NCI-H1436 treated with DMSO at 0.1 percent for 48 hours (cell line): ENCODE measurements around the gene TAF15.

Experiments
- DNase-seq: peaks from one replicate; lab custom pipeline; 2025; lab: John Stamatoyannopoulos, UW

TAF15 gene

DNA sequence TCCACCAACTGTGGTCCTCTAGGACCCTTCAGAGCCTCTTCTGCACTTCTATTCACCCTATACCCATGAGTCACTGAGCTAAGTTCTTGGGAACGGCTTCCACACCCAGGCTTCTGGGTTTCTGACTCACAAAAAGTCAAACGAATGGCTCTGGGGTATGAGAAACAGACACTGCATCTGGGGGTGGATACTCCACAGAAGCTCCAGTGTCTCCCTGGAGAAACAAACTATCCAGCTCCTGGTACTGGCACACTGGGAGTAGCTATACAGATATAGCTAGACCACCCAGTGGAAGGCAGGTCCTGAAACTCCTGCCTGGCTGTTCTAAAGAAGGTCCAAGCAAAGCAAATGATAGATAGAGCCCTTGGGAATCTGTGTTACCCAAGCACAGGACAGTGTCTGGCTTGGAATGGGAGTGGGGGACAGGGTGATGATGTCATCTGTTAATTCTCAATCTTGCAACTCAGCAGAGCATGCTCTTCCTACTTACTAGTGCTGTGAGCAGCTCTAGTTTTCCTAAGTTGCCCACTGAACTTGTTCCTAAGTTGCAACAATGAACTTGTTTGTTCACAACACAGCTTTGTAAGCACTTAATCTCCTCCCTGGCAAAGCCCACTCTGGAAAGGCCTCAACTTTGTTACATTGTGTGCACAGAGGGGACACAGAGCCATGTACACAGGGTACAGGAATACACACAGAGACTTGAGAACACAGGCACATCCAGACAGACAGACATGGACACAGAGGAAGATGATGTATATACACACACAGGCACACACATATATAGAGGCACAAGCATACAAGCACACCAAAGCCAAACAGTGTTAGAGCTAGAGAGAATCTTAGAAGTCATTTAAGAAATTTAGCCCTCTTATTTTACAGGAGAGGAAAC, 20.6 kb upstream of the TAF15 start:
- DNase-seq: no peak

DNA sequence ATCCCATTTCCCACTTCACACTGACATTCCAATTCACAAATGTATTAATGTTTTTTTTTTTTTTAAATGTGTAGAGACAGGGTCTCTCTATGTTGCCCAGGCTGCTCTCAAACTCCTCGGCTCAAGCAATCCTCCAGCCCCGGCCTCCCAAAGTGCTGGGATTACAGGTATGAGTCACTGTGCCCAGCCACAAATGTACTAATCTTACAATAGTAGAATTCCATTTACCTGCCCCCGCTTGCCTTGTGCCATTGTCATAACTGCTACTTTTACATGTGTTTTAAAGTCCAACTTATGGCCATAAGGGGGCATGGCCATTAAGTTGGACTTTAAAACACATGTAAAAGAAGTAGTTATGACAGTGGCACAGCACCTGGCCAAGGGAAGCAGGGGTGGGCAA, 18.4 kb upstream of the TAF15 start:
- no peak for DNase-seq

DNA sequence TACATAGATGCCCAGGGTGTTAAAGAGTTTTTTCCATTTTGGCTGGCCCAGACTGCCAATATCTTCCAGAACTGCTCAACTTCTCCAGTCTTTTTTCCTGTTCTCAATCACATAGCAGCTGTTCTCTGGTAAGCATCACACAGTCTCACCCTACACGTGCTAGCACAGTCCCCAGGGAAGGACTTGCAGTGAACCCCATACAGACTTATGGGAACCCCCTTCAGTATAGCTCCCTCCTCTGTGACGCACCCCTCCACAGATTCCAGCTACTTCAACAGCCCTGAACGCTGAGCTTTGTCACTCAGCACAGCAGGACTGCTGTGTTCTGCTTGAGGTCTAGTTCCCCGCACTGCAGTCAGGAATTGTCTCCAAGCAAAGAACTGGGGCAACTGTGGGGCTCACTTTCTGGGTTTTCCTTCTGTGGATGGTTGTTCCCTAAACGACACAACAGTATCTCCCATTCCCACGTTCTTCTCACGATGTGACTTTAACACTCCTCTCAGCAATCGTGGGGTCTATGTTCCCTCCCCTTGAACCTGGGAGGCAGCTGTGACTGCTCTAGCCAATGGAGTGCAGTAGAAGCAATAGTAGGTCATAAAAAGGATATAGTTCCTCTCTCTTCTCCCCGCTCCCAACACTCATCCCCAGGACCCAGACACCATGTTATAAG, 17.5 kb upstream of the TAF15 start:
- DNase-seq: no peak

DNA sequence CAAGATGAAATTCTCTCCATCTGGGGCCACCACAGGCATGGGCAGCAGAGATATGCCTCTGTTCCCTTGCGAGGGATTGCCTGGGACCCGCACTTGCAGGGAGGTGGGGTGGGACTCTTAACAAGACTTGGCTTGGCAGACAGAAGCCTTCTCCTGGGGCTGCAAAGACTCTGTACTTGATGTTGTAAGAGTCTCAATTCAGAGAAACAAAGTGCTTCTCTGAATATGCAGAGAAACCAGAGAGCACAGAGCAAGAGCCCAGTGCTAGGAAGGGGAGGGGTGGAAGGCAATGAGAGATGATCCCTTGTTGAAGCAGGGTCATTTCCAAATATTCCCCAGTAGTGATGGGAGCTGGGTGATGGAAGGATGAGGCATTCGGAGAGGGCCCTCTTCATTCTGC, 16.0 kb upstream of the TAF15 start:
- DNase-seq: no peak

DNA sequence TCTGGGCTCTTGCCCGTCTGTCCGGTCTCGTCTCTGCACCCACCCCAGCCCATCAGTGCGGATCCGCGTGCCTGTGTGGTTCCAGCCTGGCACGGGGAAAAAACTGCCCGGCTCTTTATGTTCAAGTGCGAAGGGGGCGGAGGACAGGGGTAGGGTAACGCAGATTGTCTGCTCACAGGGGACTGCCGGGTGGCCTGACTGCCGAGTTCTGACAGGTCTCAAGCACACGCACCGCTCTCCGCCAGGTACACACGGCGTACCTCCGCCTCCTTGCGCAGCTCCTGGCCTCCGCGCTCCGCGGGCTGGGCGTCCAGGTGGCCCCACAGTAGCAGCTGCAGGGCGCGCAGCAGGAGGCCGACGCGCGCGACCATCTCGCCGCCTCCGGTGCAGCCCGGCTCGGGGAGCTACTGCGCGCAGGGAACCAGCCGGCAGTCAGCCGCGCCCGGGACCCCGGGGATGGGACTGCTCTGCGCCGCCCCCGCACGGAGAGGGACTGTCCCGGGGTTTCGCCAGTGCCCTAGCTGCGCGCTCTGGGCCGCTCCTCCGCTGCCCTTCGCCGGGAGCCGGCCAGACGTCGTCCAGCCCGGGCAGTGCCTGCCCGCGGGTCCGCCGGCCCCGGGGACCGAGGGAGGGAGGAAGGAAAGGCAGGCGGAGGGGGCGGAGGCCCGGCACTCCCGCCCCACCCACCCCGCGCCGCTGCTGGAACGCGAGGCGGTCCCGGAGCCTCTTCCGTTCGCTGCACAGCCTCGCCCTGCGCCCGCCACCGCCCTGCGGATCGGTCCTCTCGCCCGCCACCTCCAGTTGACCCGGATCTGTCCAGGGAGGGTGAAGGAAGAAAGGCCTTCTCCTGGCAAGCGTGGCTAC, 14.0 kb upstream of the TAF15 start, which contains the start of gene MMP28:
Gene MMP28 (minus strand): TSS at position 635 of the 864 bp plus-strand sequence. CDS start 264 bp downstream, at position 371.
- no peak for DNase-seq

DNA sequence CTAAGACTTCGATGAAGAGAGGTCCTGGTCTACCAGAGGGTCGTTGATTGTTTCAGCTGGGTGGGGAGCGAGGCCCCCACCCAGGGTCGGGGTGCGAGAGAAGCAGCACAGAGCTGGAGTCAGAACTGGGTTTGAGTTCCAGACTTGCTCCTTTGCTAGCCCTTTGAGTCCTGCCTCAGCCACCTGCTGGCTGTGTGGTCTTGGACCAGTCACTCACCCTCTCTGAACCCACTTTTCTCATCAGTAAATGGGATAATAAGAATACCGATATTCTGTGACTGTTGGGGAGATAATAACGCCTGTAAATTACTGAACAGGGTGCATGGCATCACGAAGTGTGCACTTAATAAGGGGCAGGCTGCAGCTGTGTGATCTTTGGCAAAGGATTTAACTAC, 13.4 kb upstream of the TAF15 start:
- DNase-seq: no peak

DNA sequence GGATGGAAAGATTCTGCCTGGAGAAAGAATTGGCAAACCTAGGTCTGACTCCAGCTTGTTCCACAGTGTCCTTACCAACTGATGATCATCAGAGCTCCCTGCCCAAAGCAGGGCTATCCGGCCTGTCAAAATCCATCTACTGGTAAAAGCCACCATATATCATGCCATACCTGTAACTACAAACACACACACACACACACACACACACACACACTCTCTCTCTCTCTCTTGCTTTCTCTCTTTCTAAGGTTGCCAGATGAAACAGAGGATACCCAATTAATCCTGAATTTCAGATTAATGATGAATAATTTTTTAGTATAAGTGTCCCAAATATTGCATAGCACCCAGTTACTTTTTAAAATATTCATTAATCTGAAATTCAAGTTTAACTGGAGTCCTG, 12.3 kb upstream of the TAF15 start:
- DNase-seq: no peak

DNA sequence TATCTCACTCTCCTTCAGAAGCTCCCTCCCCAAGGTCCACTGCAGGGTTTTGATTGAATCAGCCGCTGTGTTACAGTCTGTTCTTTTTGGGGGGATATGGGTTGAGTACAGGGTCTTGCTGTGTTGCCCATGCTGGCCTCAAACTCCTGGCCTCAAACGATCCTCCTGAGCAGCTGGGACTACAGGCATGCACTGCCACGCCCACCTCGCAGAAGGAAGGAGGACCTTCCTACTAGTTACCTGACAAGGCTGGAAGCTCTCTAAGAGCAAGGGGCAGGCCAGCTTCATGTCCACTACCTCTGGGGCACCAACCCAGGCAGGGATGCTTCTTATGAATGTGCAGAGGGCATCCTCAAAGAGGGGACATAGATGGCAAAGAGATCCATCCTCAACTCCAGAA, 11.9 kb upstream of the TAF15 start:
- no peak for DNase-seq

DNA sequence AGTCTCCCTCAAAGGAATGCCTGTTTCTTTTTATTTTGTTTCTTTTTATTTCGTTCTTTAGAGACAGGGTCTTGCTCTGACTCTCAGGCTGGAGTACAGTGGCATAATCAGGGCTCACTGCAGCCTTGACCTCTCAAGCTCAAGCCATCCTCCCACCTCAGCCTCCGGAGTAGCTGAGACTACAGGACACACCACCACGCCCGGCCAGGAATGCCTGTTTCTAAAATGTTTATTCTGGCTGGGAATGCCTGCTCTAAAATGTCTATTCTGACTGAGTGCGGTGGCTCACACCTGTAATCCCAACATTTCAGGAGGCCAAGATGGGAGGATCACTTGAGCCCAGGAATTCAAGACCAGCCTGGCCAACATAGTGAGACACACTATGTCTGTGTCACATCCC, 11.4 kb upstream of the TAF15 start:
- DNase-seq: no peak

DNA sequence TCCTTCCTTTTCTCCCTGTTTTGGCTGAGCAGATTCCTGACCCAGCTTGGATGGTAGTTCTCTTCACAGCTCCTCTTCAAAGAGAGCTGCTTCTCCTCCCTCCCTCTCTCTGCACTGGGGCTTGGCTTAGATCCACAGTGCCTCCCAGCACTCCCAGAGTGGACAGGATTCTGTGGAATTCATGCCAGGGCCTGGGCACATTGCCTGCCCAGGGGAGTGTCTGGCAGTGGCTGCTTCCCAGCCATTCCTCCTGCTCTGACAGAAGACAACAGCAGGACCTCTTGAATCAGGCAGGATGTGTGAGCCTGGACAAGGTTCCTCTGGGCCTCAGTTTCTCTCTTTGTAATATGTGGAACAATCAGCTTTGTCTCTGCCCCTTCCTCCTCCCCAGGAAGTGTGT, 9.3 kb upstream of the TAF15 start:
- no peak for DNase-seq

DNA sequence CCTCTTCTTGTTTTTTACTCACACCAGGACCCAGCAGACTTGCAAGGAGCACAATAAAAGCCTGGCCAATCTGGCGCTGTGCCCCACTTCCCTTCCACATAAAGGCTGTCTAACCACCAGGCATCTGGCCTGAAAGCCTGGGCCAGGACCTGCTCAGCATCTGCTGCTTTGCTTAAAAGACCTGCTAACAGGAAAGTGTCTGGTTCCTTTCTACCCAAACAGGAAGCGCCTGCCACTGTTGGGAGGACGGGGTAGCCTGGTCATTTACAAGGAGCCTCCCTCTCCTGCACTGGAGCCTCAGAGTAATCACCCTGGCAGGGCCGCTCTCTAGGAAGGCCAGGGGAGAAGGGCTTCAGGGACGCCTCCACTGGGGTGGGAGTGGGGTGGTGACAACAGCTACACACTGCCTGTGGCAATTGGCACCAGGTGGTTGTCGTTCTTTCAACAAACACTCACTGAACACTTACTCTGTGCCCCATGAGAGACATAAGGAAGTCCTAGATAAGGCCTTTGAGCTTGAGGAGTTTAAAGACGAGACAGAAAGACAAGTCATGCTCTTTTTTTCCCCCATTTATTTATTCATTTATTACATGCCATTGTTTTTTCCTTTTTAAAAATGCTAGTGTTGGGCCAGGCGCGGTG, 7.6 kb upstream of the TAF15 start:
- peak; percentile 58 for DNase-seq

DNA sequence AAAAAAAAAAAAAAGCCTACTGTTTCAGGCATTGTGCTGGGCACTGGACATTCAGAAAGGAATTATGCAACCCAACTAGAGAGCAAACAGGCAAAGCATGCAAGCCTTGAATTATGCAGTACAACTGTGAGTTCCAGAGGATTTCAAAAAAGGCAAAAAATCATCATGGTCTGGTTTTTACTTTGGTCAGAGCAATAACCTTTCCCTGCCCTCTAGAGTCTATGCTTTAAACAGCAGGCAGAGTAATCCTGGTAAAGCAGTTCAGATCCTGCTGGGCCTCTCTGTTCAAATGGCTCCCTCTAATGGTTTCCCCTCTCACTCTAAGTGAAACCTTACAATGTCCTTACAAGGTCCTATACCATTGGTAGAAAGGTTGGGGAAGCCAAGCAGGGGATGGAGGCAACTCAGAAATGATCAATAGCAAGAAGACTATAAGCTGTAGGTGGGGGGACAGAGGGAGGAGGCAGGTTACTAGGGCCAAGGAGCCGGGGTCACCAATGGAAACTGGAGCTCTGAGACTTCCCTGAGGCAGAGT, 4.6 kb upstream of the TAF15 start:
- peak; percentile 88 for DNase-seq

DNA sequence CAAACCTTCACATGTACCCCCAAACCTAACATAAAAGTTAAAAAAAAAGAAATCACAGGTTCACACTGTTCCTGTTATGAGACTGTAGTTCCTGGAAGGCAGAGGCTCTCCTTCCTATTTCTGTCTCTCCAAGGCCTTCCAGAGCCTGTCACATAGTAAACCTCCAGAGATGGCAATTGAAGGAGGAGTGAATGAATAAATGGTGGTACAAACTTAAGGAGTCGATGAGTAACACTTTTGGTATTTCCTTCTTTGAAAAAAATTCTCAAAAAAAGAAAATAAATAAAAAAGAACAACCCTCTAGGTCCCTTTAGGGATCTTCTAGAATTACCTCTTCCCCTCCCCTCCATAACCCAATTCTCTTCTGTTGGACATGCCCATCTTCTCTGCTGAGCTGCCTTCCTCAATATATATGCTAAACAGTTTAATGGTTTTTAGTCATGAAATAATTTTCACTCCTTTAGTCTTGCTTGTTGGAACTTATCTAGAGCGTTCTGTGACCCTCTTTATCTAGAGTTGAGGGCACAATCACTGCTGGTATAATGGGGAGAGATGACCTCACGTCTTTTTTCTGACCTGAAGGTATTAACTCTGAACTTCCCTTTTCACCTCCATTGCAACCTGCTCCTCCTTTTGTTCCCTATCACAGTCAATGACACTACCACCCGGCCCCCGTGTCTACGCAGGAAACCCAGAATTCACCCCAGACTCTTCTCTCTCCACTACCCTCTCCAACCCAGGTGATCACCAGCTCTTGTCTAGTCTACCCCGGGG, 1.7 kb upstream of the TAF15 start:
- DNase-seq: no peak

DNA sequence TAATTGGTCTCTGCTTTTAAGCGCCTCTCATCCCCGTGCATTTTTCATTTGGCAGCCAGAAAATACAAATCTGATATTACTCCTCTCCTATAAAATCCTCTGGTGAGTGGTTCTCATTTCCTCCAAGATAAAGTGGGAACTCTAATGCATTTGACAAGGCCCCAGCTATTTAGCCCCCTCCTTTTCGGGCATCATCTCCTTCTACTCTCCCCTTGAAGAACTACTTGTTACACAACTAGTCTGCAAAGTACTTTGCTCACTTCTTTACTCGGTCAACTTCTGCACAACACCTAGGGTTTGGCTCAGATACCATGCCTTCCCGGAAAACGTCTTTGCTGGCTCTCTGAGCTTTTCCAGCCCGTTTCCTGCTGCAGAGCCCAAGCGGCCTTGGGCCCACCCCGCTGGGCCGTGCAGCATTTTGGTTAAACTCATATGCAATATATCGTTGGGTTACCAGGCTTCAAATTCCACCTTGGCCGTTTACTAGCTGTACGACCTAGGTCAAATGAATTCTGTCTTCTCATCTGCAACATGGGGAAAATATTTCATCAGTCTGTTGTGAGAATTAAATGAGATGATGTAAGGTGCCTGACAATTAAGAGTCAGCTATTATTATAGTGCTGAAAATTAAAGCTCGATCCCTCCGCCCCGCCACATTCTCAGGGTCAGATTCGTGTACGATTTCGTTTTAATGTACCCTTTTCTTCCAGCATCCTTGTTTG, 883 bp upstream of the TAF15 start:
- no peak for DNase-seq

DNA sequence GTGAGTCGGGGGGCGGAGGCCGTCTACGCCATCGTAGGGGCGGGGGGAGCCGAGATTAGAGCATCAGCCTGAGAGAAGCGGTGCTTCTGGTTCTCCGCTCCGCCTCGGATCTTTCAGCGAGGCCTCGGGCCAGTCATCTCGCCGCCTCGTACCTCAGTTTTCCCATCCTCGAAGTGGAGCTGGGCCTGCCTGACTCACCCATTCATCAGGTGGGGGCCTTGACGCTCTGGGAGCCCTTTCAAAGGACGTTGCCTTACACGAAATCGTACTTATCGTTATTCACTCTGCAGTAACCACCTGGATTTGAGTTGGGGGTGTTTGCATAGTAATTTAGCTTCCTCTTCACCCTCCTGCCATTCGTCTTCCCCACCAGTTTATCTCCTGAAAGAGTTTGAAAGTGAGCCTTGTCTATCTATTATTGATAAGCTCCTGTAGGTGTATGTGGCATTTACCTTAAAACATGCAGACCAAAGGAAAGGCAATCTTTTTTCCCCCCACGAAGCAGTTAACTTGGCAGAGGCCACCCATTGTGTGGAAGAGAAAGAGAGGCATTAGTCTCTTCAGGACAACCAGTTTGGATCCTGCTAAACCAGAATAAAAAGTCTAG, 674 bp downstream of the TAF15 start:
- no peak for DNase-seq

DNA sequence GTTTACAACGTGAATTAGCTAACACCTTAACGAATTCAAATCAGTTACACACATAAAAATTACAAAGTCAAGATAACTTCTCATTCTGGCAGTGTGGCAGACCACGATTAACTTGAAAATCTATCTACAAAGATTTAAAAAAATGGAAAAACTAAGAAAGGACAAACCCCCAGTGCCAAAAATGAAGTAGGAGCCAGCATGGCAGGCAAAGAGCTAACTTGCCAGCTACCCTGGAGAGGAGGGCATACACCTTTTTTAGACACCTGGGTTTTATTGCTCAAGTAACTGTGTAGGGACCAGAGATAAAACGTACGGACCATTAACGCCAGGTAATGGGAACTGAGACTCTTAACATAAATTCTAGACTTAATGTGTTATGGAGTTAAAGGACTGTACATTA, 2.5 kb downstream of the TAF15 start:
- DNase-seq: no peak

DNA sequence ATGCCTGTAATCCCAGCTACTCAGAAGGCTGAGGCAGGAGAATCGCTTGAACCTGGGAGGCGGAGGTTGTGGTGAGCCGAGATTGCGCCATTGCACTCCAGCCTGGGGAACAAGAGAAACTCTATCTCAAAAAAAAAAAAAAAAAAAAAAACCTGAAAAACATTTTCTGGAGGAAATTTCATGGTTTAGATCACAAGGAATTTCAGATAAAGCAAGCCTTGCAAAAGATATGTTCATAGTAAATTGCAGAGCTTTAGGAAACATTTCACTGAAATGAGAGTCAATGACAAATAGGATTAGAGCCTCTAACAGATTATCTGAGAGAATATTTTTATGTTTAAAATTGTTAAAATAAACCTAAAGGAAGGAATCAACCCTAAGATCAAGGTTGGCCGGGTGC, 3.2 kb downstream of the TAF15 start:
- DNase-seq: no peak

DNA sequence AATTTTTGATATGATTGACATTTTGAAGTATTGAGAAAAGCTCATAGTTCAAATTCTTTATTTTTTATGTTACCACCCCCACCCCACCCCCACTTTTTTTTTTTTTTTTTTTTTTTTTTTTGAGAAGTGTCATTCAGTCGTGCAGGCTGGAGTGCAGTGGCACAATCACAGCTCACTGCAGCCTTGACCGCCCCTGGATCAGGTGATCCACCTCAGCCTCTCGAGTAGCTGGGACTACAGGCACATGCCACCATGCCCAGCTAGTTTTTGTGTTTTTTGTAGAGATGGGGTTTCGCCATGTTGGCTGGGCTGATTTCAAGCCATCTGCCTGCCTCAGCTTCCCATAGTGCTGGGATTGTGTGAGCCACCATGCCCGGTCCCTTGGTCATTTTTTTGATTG, 7.4 kb downstream of the TAF15 start:
- no peak for DNase-seq

DNA sequence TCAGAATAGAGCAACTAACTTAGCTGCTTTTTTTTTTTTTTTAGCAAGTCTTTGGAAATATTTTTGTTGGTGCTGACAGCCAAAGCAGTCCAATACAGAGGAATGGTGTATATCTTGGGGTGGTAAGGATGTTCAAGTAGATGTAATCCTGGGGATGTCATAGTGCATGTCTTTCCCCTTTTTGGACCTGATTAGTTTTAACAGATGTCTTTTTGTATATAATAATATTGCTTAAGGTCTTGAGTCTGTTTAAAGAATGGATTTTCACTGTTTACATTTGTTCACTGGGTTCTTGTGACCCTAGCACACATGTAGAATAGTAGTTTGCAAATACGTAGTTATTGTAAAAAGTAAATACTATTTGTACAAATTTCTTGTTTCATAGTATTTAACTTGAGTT, 7.9 kb downstream of the TAF15 start:
- DNase-seq: no peak

DNA sequence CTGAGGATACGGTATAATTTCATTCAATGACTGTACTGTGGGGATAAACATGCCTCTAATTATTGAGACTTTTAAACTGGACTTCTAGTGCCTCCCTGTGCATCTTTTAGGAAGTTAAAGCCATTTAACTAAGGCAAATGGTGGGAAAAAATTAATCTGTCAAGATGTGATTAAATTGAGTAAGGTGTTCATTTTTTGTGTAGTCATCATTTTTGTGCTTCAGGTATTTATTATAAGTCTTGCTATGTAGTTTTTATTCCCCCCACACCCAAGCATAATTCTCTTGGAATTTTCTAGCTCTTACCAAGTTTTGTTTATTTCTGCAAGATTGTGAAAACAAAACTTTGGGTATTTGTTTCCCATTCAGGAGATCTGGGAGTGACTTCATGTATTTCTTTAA, 10.2 kb downstream of the TAF15 start:
- no peak for DNase-seq
